ENCODE results near the gene H3-3A.

The H3-3A gene

GRCh38 chr1:226110249-226111097, 48.0 kb downstream of the H3-3A start:
- DNase-seq (ENCODE audit: insufficient read length, low spot score) (peak; percentile 98), FAIRE-seq (peak; percentile 37)

DNA sequence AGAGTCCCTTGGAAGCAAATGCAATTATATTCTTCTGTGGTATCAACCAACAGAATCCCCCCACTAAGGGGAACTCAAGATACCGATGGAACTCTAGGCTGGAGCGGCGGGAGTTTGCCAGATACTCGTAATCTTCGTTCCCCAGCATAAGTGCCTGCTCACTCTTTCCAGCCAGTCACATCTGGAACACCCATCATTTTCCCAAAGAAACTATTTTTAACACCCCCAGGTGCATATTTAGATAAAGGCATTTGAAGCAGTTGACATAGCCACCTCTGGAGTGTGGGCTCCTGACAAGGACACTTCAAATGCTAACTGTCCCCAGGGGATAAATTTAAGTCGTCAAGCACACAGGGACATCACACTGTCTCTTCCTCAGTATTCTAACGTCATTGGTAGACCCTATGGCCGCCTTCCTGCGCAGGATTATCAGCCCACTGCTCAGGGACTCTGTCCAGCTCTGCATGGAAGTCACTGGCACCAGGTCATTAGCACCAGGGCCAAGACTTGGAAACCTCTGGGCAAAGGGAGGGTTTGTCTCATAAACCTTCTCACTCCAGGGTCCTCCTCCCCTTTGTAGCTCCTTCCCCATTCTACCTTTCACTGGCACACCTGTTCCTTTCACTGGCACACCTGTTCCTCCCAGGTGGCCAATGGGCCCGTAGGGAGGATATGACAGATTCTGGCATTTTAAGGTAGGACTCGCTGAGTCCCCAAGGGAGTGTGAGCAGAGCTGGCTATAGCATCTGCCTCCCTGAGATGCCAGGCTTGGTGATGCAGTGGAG, 48.8 kb downstream of the H3-3A start:
- FAIRE-seq = peak; percentile 26
- no peak for DNase-seq (ENCODE audit: insufficient read length, low spot score)

- DNase-seq (ENCODE audit: insufficient read length, low spot score) = peak; percentile 44
- no peak for FAIRE-seq
Observed at GRCh38 chr1:226111883-226112261, 49.4 kb downstream of the H3-3A start.

DNA sequence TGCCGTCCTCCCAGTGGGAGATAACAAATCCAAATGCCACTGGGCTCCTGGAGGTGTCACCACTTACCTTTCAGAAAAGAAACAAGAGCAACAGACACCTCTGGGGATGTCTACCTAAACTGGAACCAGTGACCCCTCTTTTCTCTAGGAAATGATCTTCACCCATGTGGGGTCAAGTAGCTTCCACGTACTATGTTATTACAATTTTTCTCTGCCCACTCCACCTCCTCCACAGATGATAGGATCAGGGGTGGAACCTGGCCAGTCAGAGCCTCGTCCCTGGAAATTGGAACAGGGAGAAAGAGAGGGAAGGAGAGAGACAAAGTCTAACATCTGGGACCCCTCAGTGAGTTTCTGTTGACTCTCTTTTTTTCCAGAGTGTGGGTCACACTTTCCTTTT, 50.1 kb downstream of the H3-3A start:
- FAIRE-seq (no peak), DNase-seq (ENCODE audit: insufficient read length, low spot score) (no peak)

DNA sequence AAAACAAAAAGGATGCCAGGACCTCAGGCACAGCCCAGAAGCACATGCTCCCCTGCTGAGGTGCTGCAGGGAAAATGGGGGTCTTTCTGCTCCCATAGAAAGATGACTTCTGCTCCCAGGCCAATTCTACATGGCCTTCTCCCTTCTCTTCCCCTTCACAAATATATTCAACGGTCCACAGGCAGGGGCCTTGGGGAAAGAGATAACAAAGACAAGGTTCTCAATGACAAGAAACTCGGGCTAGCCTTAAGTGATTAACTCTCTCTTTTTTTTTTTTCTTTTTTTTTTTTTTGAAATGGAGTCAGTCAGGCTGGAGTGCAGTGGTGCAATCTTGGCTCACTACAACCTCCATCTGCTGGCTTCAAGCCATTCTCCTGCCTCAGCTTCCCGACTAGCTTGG, 54.2 kb downstream of the H3-3A start:
- DNase-seq (ENCODE audit: insufficient read length, low spot score) = no peak
- FAIRE-seq = no peak

DNA sequence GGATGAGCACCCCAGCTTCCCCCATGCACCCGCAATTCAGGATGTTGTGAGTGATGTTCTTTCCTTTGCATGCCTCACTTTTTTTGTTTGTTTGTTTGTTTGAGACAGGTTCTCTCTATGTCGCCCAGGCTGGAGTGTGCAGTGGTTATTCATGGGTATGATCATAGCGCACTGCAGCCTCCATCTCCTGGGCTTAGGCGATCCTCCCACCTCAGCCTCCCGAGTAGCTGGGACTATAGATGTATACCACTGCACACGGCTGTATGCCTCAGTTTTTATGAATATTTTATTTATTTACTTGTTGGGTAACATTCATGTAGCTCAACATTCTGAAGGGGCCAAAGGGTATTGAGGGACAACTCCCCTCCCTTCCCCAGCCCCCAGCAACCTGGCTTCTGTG, 54.8 kb downstream of the H3-3A start:
- no peak for FAIRE-seq
- DNase-seq (ENCODE audit: insufficient read length, low spot score) = no peak

DNA sequence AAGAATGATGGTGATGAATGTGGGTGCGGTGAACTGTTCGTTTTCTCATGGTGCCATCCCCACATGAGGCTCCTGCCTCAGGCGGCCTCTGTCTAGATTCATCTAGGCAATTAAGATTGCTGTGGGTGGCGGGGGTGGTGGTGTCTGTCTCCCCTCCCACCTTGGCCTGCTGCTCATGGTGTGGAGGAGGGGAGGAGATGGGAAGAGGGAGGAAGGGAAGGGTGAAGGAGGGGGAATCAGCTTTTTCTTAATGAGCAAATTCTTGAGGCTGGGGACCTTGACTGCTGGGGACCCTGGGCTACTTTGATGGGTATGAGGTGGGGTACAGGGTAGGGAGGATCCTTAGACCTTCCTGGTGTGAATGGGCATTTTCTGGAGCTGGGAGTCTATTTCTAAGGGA, 55.8 kb downstream of the H3-3A start:
- DNase-seq (ENCODE audit: insufficient read length, low spot score) (no peak), FAIRE-seq (no peak)

DNA sequence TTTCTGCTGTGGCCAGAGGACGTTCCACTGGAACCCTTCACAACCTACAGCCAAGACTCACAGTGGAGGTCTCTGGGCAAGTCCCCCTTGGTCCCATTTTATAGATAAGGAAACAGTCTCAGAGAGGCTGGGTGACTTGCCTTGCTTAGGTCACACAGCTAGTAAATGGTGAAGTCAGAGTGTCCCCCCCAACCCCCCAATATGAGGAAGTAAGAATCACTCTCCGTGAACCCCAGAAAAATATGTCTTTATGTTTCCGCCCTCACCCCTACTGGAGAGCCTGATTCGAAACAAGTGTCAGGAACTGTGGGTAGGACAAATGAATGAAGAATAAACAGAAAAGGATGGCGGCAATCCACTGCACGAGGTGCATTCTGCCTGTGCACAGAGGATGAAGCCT, 56.7 kb downstream of the H3-3A start:
- FAIRE-seq = no peak

DNA sequence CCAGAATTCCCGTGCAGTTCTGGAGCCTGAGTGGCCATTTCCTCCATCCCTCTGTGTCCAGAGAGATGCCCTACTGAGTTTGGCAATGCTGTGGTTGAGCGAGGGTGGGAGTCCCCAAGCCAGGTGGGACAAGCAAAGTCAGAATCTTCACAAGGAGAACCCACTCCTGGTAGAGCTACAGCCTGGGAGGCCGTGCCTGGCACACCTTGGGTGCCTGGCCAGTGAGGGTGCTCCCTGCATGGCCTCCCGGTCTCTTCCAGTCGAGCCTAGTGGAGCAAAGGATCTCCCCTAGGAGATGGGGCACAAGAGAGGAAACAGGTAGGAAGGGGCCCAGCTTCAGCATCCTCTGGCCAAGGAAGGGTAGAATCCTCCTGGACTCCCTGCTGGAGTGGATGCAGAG, 57.9 kb downstream of the H3-3A start:
- DNase-seq (ENCODE audit: insufficient read length, low spot score) = no peak
- FAIRE-seq = no peak

More for the DNA sequence above, 56.7 kb downstream of the H3-3A start:
- DNase-seq (ENCODE audit: insufficient read length, low spot score) = no peak

- DNase-seq (ENCODE audit: insufficient read length, low spot score) (no peak), FAIRE-seq (no peak)
Observed at GRCh38 chr1:226121049-226121586, 58.6 kb downstream of the H3-3A start.

Measured in GM19239 (cell line).